Adrenal gland (tissue), 12 donors: ENCODE results near the gene CNTLN. TPM values are rescaled to one million over a fixed set of nuclear protein-coding genes. Genes with fewer than 3 reads are reported as not detected.

Experiments used
- DNase-seq, 7 donors: peaks; one replicate each; pipeline ENCODE4 v3.0.0-alpha.2; 2019 to 2020
- H3K27ac ChIP-seq, 5 donors: fragments of 200-600 bp; sonication (generic) in 4 of 5; 1 replicate in 3 of 5; 2 replicates in 2 of 5; pipeline versions ENCODE4 v1.5.1 to v1.8.0; 2016 to 2020; ENCODE audit warnings: mild to moderate bottlenecking in 1 of 5
- H3K27me3 ChIP-seq: fragments of 200-600 bp; 2 replicates; pipeline ENCODE4 v1.8.0; 2021
- H3K36me3 ChIP-seq, 2 donors: fragments of 200-600 bp; replicated peaks in 1 of 2; 1 replicate in 1 of 2; 2 replicates in 1 of 2; pipeline versions ENCODE4 v1.5.1 to v1.8.0; 2018 to 2022
- H3K4me1 ChIP-seq, 2 donors: fragments of 200-600 bp; replicated peaks in 1 of 2; 1 replicate in 1 of 2; 2 replicates in 1 of 2; pipeline versions ENCODE4 v1.5.1 to v1.8.0; 2018 to 2021
- H3K4me3 ChIP-seq, 4 donors: fragments of 200-600 bp; sonication (generic) in 3 of 4; one replicate each; pipeline ENCODE4 v1.5.1; 2016 to 2018
- H3K9me3 ChIP-seq, 3 donors: fragments of 200-600 bp; sonication (generic) in 1 of 3; replicated peaks in 1 of 3; 1 replicate in 2 of 3; 2 replicates in 1 of 3; pipeline versions ENCODE4 v1.5.1 to v1.8.0; 2016 to 2021
- POLR2A ChIP-seq, 2 donors: fragments of 450-650 bp; IDR thresholded peaks; one replicate each; pipeline ENCODE4 v1.6.1; 2017; ENCODE audit warnings: antibody characterized with exemption in 2 of 2, mild to moderate bottlenecking in 2 of 2, moderate library complexity in 1 of 2
- WGBS, 4 donors: extraction: QIAGEN DNeasy Blood & Tissue Kit in 2 of 4; methylation state at CpG; one replicate each; pipeline versions ENCODE4 v1.1.5 to v1.1.7; 2013 to 2017; 5-methylcytosine and 5-hydroxymethylcytosine counted together
- intact Hi-C, 2 donors: fragments of 100-400 bp; cut with DNase I; formaldehyde crosslinking; loops; one replicate each; pipeline versions ENCODE4 v1.14.1 to v1.15.0; 2022 to 2023
- polyA plus RNA-seq, 3 donors: library from polyadenylated mRNA; stranded (reverse); fragments of 200-250 nt in 2 of 3; fragments of 350-450 nt in 1 of 3; fragmentation: Illumina TruSeq in 1 of 3; extraction: RNeasy Lipid Tissue Mini Kit (QIAGEN cat#74804) in 1 of 3; gene quantifications; one replicate each; pipeline ENCODE4 v1.2.3, GENCODE V29; 2013 to 2014
- total RNA-seq, 9 donors: library from RNA; depleted of rRNA in 4 of 9; stranded (reverse); fragments of >200 nt in 4 of 9; fragments of 120-200 nt in 1 of 9; fragmentation: NEBNext Ultra II Directional in 1 of 9; extraction: Animal tissue kit (Norgen Biotek cat#: 25700) in 1 of 9; gene quantifications; one replicate each; pipeline versions ENCODE4 v1.1.0 to v1.2.4, GENCODE V29; 2013 to 2023
- TF ChIP-seq, protein P1 (sequence below), 6 experiments: fragments of 450-650 bp in 4 of 6; fragments of 200-600 bp in 2 of 6; sonication (generic) in 1 of 6; IDR thresholded peaks; 1 replicate in 5 of 6; 2 replicates in 1 of 6; pipeline versions ENCODE4 v1.5.1 to v1.8.0; 2016 to 2021; ENCODE audit warnings: antibody characterized with exemption in 6 of 6, mild to moderate bottlenecking in 2 of 6, moderate library complexity in 1 of 6
- donor health status: healthy with polysubstance abuse.
- donor health status: Bipolar disorder and iron deficiency.
- donor health status: DM: yes; HTN: yes; CAD: no.
- donor health status: DM: no; HTN: no; CAD: no.
- donor health status: DM: no; HTN: no; CAD: no.
- donor health status: DM: yes; HTN: yes; CAD: no.

The CNTLN gene
- total and polyA plus RNA-seq, 12 donors, result 2.1 to 13.6 (median 6.4) TPM

DNA sequence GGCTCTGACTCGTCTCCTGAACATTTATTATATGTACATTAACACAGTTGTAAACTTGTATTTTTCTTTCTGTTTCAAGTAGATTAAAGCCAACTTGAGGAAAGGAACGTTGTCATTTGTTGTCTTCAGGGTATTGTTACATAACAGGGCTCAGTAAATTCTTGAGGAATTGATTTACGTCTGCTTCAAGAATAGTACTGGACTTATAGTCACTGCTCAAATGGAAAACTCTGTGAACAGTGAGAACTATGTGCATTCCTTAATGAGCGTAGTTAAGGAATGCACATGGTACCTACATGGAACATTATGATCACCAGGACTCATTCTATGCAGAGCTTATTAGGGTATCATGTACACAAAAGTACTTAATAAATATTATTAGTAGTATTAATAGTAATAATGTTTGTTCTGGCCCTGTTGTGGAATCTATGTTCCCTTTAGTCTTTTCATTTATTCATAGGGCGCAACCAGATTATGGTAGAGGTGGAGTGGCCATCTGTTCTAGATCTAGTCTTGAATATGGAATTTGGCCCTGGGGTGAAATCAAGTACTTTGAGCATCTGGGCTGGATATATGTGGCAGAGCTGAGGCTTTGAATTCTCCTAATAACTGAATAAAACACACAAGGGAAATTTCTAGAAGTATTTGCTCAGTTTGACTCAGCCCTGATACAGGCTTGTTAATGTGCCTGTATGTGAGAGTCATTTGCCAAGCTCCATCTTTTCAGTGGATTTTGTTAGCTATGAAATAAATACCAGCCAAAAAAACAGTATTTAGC is 335.4 kb downstream of the CNTLN start:
- intact Hi-C loops, result no loop called here
- no peaks in the 10 kb centered on the region for H3K4me1 ChIP-seq
- TF ChIP-seq, protein P1, sequence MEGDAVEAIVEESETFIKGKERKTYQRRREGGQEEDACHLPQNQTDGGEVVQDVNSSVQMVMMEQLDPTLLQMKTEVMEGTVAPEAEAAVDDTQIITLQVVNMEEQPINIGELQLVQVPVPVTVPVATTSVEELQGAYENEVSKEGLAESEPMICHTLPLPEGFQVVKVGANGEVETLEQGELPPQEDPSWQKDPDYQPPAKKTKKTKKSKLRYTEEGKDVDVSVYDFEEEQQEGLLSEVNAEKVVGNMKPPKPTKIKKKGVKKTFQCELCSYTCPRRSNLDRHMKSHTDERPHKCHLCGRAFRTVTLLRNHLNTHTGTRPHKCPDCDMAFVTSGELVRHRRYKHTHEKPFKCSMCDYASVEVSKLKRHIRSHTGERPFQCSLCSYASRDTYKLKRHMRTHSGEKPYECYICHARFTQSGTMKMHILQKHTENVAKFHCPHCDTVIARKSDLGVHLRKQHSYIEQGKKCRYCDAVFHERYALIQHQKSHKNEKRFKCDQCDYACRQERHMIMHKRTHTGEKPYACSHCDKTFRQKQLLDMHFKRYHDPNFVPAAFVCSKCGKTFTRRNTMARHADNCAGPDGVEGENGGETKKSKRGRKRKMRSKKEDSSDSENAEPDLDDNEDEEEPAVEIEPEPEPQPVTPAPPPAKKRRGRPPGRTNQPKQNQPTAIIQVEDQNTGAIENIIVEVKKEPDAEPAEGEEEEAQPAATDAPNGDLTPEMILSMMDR (IDR thresholded peaks at IDR 0.05), result no peak
- TF ChIP-seq POLR2A (IDR thresholded peaks at IDR 0.05), result no peak
- no peaks in the 10 kb centered on the region for H3K36me3 ChIP-seq
- H3K9me3 ChIP-seq, result no peaks in the 10 kb centered on the region
- H3K27ac ChIP-seq, result no peak overlapping the region
- DNase-seq, result no peak
- WGBS, 4 donors, result 94 to 97% (median 94%) methylated on average over 5 of the region's 5 CpGs
- H3K27me3 ChIP-seq, result no peaks in the 10 kb centered on the region
- no peak overlapping the region for H3K4me3 ChIP-seq

DNA sequence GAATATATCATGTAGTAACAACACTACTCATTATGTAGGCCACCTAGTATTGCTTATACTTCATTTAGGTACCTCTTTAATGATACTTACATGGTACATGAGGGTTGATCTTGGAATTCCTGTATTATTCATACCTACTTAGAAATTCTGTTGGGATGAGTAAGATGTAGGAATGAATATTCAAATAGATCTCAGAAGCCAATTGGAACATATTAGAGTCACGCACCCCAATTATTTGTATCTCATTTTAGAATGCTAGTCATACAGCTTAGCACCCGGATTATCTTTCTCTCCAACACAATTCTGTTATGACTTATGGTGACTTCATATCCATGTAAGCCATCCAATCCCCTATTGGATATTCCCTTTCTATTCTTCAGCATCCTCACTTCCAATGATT is 337.3 kb downstream of the CNTLN start:
- no peaks in the 10 kb centered on the region for H3K36me3 ChIP-seq
- TF ChIP-seq POLR2A (IDR thresholded peaks at IDR 0.05), result no peak
- TF ChIP-seq, protein P1 (IDR thresholded peaks at IDR 0.05), result no peak
- WGBS, 4 donors, result 96 to 99% (median 97%) methylated on average over 2 of the region's 2 CpGs
- H3K4me3 ChIP-seq, result no peak overlapping the region
- intact Hi-C loops, result no loop called here
- no peak overlapping the region for H3K27ac ChIP-seq
- no peaks in the 10 kb centered on the region for H3K4me1 ChIP-seq
- H3K27me3 ChIP-seq, result no peaks in the 10 kb centered on the region
- DNase-seq, result no peak
- H3K9me3 ChIP-seq, result no peaks in the 10 kb centered on the region

DNA sequence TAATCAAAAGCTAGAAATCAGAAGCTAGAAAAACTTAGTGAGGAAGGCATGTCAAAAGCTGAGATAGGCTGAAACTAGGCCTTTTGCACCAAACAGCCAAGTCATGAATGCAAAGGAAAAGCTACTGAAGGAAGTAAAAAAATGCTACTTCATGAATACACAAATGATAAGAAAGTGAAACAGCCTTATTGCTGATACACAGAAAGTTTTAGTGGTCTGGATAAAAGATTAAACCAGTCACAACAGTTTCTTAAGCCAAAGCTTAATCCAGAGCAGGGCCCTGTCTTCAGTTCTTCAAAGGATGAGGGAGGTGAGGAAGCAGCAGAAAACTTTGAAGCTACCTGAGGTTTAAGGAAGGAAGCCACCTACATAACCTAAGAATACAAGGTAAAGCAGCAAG is 341.6 kb downstream of the CNTLN start:
- no peaks in the 10 kb centered on the region for H3K27me3 ChIP-seq

DNA sequence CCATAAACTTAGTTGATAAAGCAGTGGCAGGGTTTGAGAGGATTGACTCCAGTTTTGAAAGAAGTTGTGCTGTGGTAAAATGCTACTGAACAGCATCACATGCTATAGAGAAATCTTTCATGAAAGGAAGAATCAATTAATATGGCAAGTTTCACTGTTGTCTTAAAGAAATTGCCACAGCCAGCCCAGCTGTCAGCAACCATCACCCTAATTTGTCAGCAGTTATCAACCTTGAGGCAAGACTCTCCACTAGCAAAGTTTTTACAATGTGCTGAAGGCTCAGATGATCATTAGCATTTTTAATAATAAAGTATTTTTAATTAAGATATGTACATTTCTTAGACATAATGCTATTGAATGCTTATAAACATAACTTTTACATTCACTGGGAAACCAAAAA is 343.0 kb downstream of the CNTLN start:
- intact Hi-C loops, result no loop called here
- Histone ChIP-seq H3K27ac (no peak overlapping the region), H3K9me3 (no peaks in the 10 kb centered on the region), H3K36me3 (no peaks in the 10 kb centered on the region), H3K27me3 (no peaks in the 10 kb centered on the region), H3K4me3 (no peak overlapping the region), H3K4me1 (no peaks in the 10 kb centered on the region)
- no peak for DNase-seq
- TF ChIP-seq POLR2A (IDR thresholded peaks at IDR 0.05), result no peak
- TF ChIP-seq, protein P1 (IDR thresholded peaks at IDR 0.05), result no peak

More for the DNA sequence above, 341.6 kb downstream of the CNTLN start:
- intact Hi-C loops, result no loop called here
- H3K9me3 ChIP-seq, result no peaks in the 10 kb centered on the region
- no peak overlapping the region for H3K27ac ChIP-seq
- DNase-seq, result no peak
- H3K4me3 ChIP-seq, result no peak overlapping the region
- H3K36me3 ChIP-seq, result no peaks in the 10 kb centered on the region
- TF ChIP-seq POLR2A (IDR thresholded peaks at IDR 0.05), result no peak
- TF ChIP-seq, protein P1 (IDR thresholded peaks at IDR 0.05), result no peak
- H3K4me1 ChIP-seq, result no peaks in the 10 kb centered on the region
